ENCODE data around the gene EIF4G2.

EIF4G2 gene

GRCh38 chr11:10807493-10808234, 1.1 kb downstream of the EIF4G2 start:
- DNase-seq: no peak

DNA sequence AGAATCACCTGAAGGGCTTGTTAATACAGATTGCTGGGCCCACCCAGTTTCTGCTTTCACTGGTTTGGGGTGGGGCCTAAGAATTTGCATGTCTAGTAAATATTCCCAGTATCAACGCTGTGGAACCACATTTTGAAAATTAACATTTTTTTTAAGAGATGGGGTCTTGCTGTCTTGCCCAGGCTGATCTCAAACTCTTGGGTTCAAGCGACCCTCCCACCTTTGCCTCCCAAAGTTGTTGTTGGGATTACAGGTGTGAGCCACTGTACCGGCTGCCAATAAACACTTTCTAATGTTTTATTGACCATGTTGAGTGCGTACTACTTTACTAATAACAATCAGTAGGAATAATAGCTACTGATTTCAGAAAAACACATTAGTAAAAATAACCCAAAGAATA, 2.5 kb downstream of the EIF4G2 start:
- DNase-seq: no peak

- no peak for DNase-seq
These were observed 3.0 kb downstream of the EIF4G2 start for GRCh38 chr11:10805741-10806140.

- no peak for DNase-seq
These were observed 5.0 kb downstream of the EIF4G2 start for GRCh38 chr11:10803676-10804075.

DNA sequence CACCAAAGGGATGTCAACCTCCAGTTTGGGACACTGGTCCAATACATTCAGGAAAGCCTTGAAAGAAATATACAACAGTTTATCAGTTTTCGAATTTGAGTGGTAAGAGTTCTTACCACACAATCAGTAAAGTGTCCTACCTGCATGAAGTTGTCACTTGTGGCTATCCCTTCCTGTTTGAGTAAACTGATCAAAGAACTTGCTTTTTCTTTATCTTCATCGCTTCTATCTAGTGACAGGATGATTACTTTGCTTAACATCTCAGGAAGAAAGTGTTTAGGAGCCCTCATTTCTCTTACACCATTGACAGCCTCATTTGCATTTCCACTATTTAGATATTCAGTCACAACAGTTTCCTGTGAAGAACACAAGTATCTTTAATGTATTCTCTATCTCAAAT, 8.4 kb downstream of the EIF4G2 start:
- DNase-seq: no peak

DNA sequence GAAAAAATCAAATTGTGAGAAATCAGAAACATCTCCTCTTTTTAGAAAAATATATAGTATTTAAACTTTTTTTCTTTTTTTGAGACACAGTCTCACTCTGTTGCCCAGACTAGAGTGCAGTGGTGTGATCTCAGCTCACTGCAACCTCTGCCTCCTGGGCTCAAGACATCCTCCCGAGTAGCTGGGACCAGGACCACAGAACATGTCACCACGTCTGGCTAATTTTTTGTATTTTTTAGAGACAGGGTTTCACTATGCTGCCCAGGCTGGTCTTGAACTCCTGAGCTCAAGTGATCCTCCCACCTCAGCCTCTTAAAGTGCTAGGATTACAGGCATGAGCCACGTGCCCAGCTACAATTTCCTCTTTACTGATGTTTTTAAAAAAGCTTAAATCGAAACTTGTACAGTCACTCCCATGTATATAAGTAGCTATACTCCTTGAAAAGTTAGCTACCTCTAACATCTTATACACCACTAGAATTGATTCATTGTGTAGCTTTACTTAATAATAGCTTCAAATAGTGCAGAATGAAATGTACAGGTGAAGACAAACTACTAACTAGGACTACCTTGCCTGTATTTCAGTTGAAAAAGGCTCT, 10.3 kb downstream of the EIF4G2 start:
- no peak for DNase-seq

GRCh38 chr11:10797531-10797930, 11.2 kb downstream of the EIF4G2 start:
- no peak for DNase-seq

DNA sequence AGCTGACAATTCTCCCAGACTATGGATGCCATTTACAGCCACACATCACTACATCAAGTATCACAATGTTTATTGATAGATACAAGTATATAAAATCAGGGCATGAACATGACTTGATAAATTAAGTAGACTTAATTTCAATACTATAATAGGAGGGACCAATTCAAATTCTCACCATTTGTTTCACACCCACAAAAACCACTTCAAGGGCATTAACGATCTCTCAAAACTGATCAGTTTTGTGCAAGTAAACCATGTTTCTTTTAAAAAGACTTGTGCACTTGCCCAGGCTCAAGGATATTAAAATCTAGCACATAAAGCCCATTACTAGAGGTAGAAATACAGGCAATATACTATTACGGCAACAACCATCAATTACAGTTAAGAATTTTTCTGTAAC, 11.7 kb downstream of the EIF4G2 start:
- DNase-seq: no peak

- DNase-seq: no peak
These were observed 12.5 kb downstream of the EIF4G2 start for GRCh38 chr11:10796191-10796590.

GRCh38 chr11:10793470-10794255, 15.1 kb downstream of the EIF4G2 start:
- no peak for DNase-seq

GRCh38 chr11:10792385-10793068, 16.2 kb downstream of the EIF4G2 start:
- no peak for DNase-seq

DNA sequence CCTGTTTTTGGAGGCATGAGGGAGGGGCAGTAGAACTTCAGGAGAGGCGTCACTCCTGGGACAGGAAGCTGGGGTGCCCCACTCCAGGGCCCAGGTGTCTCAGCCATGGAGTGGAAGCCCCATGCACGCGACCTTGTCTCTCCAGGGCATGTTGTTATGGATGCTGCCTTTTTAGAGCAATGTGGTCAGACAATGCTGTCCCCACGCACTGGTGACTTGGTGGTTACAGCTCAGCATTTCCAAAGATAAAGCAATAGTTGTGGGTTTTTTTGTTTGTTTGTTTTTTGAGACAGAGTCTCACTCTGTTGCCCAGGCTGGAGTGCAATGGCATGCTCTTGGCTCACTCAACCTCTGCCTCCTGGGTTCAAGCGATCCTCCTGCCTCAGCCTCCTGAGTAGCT, 22.3 kb downstream of the EIF4G2 start:
- no peak for DNase-seq

DNA sequence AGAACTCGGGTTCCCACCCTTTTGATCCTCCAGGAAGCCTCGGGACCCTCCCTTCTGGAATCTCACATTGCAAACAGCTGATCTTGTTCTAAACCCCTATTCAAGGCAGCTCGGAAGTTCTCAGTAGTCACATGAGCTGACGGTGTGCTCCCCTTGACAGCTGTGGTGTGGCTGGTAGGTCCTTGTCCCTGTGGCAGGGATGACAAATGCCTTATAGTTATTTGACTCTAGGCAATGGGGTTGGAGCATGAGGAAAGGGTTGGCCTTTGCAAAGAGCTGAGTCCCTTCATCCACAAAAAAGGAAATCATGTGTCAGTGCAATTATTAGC, 23.6 kb downstream of the EIF4G2 start:
- no peak for DNase-seq

GRCh38 chr11:10784232-10785145, 24.2 kb downstream of the EIF4G2 start:
- DNase-seq: no peak

GRCh38 chr11:10780040-10780439, 28.7 kb downstream of the EIF4G2 start:
- DNase-seq: no peak

DNA sequence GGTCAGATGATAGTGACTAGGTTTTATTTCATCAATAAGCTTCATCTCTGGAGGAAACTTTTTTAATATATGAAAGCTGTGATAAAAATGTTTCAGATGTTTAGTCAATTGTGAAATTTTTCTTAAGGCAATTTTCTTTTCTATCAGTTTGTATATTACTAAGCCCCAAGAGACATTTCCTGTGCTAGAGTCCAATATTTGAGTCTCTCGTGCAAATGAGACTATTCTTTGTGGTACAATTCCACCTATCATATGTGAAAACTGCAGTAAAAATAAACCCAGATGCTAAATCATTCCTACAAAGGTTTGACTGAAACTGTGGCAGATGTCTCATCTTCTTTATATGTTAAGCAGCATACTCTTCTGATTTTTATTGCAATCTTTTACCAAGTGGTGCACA, 29.6 kb downstream of the EIF4G2 start:
- no peak for DNase-seq

GRCh38 chr11:10778217-10778970, 30.3 kb downstream of the EIF4G2 start:
- peak; percentile 8 for DNase-seq

GRCh38 chr11:10777806-10778205, 30.9 kb downstream of the EIF4G2 start:
- no peak for DNase-seq

- DNase-seq: no peak
These were observed 31.3 kb downstream of the EIF4G2 start for GRCh38 chr11:10777393-10777793.

DNA sequence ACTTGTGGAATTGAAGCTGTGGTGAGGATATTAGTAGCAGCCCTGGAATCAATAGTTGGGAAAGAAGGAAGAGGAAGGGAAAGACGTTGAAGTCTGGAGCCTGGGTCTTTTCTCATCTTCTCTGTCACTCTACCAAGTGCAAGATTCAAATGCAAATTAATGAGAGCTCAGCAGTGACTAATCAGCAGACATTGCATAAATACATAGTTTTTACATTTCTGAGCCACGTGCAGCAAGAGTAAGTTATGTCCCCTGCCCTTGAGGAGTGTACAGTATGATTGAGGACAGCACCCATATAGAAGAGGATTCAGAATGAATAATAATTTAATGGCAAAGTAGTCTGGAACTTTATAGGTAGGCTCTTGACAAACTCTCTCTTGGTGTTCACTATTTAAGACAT, 33.9 kb downstream of the EIF4G2 start:
- DNase-seq: no peak

DNA sequence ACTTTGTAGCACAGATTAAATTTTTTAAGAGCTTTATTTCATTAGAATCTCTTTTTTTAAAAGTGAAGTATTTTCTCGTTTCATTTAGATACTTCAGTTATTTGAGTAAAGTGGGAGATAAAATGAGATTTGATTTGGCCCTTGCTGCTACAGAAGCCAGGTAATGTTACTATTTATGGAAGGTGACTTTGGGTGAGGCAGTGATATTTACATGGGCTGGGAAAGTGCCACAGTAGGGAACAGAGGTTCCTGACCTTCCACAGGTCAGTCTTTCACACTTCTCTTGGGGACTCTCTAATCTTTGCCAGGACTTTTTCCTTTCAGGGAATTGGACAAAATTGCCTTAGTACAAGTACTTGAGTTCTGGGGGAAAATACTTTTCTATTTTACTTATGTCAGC, 37.3 kb downstream of the EIF4G2 start:
- no peak for DNase-seq

Data from GOT3 (cell line).